Fibroblast of pulmonary artery (primary cell): ENCODE measurements around the gene BMS1.
A peak's percentile ranks its signal among the peaks of the same experiment; 100 is the strongest.
"Not testable (repeated sequence)": the region's sequence is repeated elsewhere in the genome, so short reads cannot be mapped to it uniquely, and the experiment has no call there.

Experiments
- DNase-seq: peaks from one replicate; pipeline ENCODE4 v3.0.0-alpha.2; 2010; ENCODE audit warnings: low read depth
- H3K4me3 ChIP-seq: replicated peaks from 2 replicates; pipeline ENCODE4 v1.5.1; 2011; ENCODE audit warnings: low read depth, mild to moderate bottlenecking, control low read depth, low read length, moderate library complexity
- CTCF ChIP-seq: IDR thresholded peaks from 2 replicates; pipeline ENCODE4 v1.5.1; 2011; ENCODE audit warnings: mild to moderate bottlenecking, control low read depth, low read length, inconsistent platforms; ENCODE audit errors: missing control alignments

BMS1 gene

GRCh38 chr10:42868530-42868929 is 85.9 kb downstream of the BMS1 start:
- H3K4me3 ChIP-seq = no peak overlapping the region
- no peak for DNase-seq
- no peak for TF ChIP-seq CTCF

GRCh38 chr10:42869977-42870350 is 87.4 kb downstream of the BMS1 start:
- no peak overlapping the region for H3K4me3 ChIP-seq
- TF ChIP-seq CTCF = no peak
- no peak for DNase-seq

- peak; percentile 23 for DNase-seq
- H3K4me3 ChIP-seq = not testable (repeated sequence)
Observed at GRCh38 chr10:42871138-42871641, 88.6 kb downstream of the BMS1 start.

- TF ChIP-seq CTCF = no peak
- H3K4me3 ChIP-seq = no peak overlapping the region
- no peak for DNase-seq
Observed at GRCh38 chr10:42871823-42872222, 89.2 kb downstream of the BMS1 start.

- no peak for TF ChIP-seq CTCF
- DNase-seq = no peak
- H3K4me3 ChIP-seq = no peak overlapping the region
Observed at GRCh38 chr10:42872865-42873435, 90.4 kb downstream of the BMS1 start.

GRCh38 chr10:42874713-42875387 is 92.3 kb downstream of the BMS1 start:
- H3K4me3 ChIP-seq = no peak overlapping the region
- no peak for DNase-seq
- no peak for TF ChIP-seq CTCF

- DNase-seq = no peak
- TF ChIP-seq CTCF = no peak
- H3K4me3 ChIP-seq = no peak overlapping the region
Observed at GRCh38 chr10:42875388-42875755, 92.8 kb downstream of the BMS1 start.
